GM19328 (cell line): ENCODE measurements around the gene IPPK.

Experiments
- ATAC-seq: cut with Tn5 transposase; IDR thresholded peaks from one replicate; pipeline ENCODE4 v1.9.1; 2021; ENCODE audit warnings: mild to moderate bottlenecking, moderate library complexity; ENCODE audit not compliant: unreplicated experiment

IPPK gene

GRCh38 chr9:92658176-92658575, 11.8 kb downstream of the IPPK start:
- no peak for ATAC-seq

GRCh38 chr9:92657296-92658094, 12.4 kb downstream of the IPPK start:
- no peak for ATAC-seq

- ATAC-seq, result no peak
These were observed 13.4 kb downstream of the IPPK start for GRCh38 chr9:92656537-92656925.

GRCh38 chr9:92655896-92656536, 13.9 kb downstream of the IPPK start:
- no peak for ATAC-seq

GRCh38 chr9:92655366-92655765, 14.6 kb downstream of the IPPK start:
- ATAC-seq, result no peak

- ATAC-seq, result no peak
These were observed 15.2 kb downstream of the IPPK start for GRCh38 chr9:92654481-92655301.

- ATAC-seq, result no peak
These were observed 17.5 kb downstream of the IPPK start for GRCh38 chr9:92652461-92652860.

GRCh38 chr9:92650839-92651621, 18.9 kb downstream of the IPPK start:
- no peak for ATAC-seq

- ATAC-seq, result no peak
These were observed 19.6 kb downstream of the IPPK start for GRCh38 chr9:92650296-92650695.

- no peak for ATAC-seq
These were observed 20.9 kb downstream of the IPPK start for GRCh38 chr9:92649007-92649406.

GRCh38 chr9:92648474-92648971, 21.4 kb downstream of the IPPK start:
- ATAC-seq, result no peak

GRCh38 chr9:92647671-92648473, 22.1 kb downstream of the IPPK start:
- no peak for ATAC-seq

GRCh38 chr9:92645041-92645440, 24.9 kb downstream of the IPPK start:
- ATAC-seq, result no peak

- ATAC-seq, result no peak
These were observed 25.7 kb downstream of the IPPK start for GRCh38 chr9:92644278-92644677.

GRCh38 chr9:92642564-92642963, 27.4 kb downstream of the IPPK start:
- no peak for ATAC-seq

- ATAC-seq, result no peak
These were observed 27.9 kb downstream of the IPPK start for GRCh38 chr9:92642041-92642451.

- no peak for ATAC-seq
These were observed 28.7 kb downstream of the IPPK start for GRCh38 chr9:92641092-92641809.

GRCh38 chr9:92640398-92641091, 29.4 kb downstream of the IPPK start:
- no peak for ATAC-seq
